Nephron progenitor cell (in vitro differentiated cells): ENCODE results near the gene ETV3.
A peak's percentile ranks its signal among the peaks of the same experiment; 100 is the strongest.

Experiments used
- DNase-seq: peaks from one replicate; pipeline ENCODE4 v3.0.0; 2021
- H3K27ac Mint-ChIP-seq: 2 replicates; pipeline ENCODE4 v1.8.0; 2021; ENCODE audit warnings: mild to moderate bottlenecking, moderate library complexity, mixed read lengths
- H3K27me3 Mint-ChIP-seq: 2 replicates; pipeline ENCODE4 v1.8.0; 2021; ENCODE audit warnings: mild to moderate bottlenecking, low read depth, mixed read lengths; ENCODE audit not compliant: poor library complexity
- H3K36me3 Mint-ChIP-seq: 2 replicates; pipeline ENCODE4 v1.8.0; 2021; ENCODE audit warnings: low read depth, mixed read lengths
- H3K4me1 Mint-ChIP-seq: 2 replicates; pipeline ENCODE4 v1.8.0; 2021; ENCODE audit warnings: mixed read lengths
- H3K4me3 Mint-ChIP-seq: 2 replicates; pipeline ENCODE4 v1.8.0; 2021; ENCODE audit warnings: mild to moderate bottlenecking, moderate library complexity, mixed read lengths
- H3K9me3 Mint-ChIP-seq: 2 replicates; pipeline ENCODE4 v1.8.0; 2021; ENCODE audit warnings: mild to moderate bottlenecking, moderate library complexity, mixed read lengths
- CTCF ChIP-seq: fragments of 200-600 bp; sonication (generic); IDR thresholded peaks from 2 replicates; pipeline ENCODE4 v1.5.0; 2021; ENCODE audit warnings: antibody characterized with exemption

The ETV3 gene

GRCh38 chr1:157115851-157116736, 22.1 kb downstream of the ETV3 start:
- TF ChIP-seq CTCF, result no peak
- Mint-ChIP-seq H3K36me3 (no peaks in the 10 kb centered on the region), H3K9me3 (no peaks in the 10 kb centered on the region), H3K4me1 (peaks cover 69% of the 10 kb centered on the region), H3K27me3 (peaks cover 17% of the 10 kb centered on the region), H3K4me3 (no peak overlapping the region), H3K27ac (no peak overlapping the region)
- DNase-seq, result no peak

- no peaks in the 10 kb centered on the region for H3K9me3 Mint-ChIP-seq
- peaks cover 18% of the 10 kb centered on the region for H3K27me3 Mint-ChIP-seq
- peaks cover 74% of the 10 kb centered on the region for H3K4me1 Mint-ChIP-seq
- peak overlapping the region; percentile 51 for H3K27ac Mint-ChIP-seq
- TF ChIP-seq CTCF, result no peak
- no peaks in the 10 kb centered on the region for H3K36me3 Mint-ChIP-seq
- no peak for DNase-seq
- H3K4me3 Mint-ChIP-seq, result no peak overlapping the region
Observed at GRCh38 chr1:157115429-157115838, 22.8 kb downstream of the ETV3 start.

- Mint-ChIP-seq H3K27ac (no peak overlapping the region), H3K27me3 (peaks cover 22% of the 10 kb centered on the region), H3K9me3 (no peaks in the 10 kb centered on the region), H3K4me1 (peaks cover 80% of the 10 kb centered on the region), H3K36me3 (no peaks in the 10 kb centered on the region), H3K4me3 (no peak overlapping the region)
- no peak for DNase-seq
- TF ChIP-seq CTCF, result no peak
Observed at GRCh38 chr1:157114183-157115121, 23.7 kb downstream of the ETV3 start.

- no peak overlapping the region for H3K27ac Mint-ChIP-seq
- H3K4me1 Mint-ChIP-seq, result peaks cover 86% of the 10 kb centered on the region
- H3K36me3 Mint-ChIP-seq, result no peaks in the 10 kb centered on the region
- no peak for DNase-seq
- TF ChIP-seq CTCF, result no peak
- peaks cover 28% of the 10 kb centered on the region for H3K27me3 Mint-ChIP-seq
- H3K9me3 Mint-ChIP-seq, result no peaks in the 10 kb centered on the region
- H3K4me3 Mint-ChIP-seq, result no peak overlapping the region
Observed at GRCh38 chr1:157113631-157114030, 24.6 kb downstream of the ETV3 start.

- Mint-ChIP-seq H3K4me3 (peak overlapping the region; percentile 5), H3K4me1 (peaks cover 91% of the 10 kb centered on the region), H3K27me3 (peaks cover 25% of the 10 kb centered on the region), H3K27ac (no peak overlapping the region), H3K36me3 (no peaks in the 10 kb centered on the region), H3K9me3 (no peaks in the 10 kb centered on the region)
- no peak for TF ChIP-seq CTCF
- DNase-seq, result no peak
Observed at GRCh38 chr1:157113106-157113505, 25.1 kb downstream of the ETV3 start.
